Putamen (tissue), 1 donor: ENCODE measurements around the gene SKP1.

Source experiments
- DNase-seq: peaks from one replicate; pipeline ENCODE4 v3.0.0-alpha.2; 2016; ENCODE audit warnings: low spot score

Gene SKP1

DNA sequence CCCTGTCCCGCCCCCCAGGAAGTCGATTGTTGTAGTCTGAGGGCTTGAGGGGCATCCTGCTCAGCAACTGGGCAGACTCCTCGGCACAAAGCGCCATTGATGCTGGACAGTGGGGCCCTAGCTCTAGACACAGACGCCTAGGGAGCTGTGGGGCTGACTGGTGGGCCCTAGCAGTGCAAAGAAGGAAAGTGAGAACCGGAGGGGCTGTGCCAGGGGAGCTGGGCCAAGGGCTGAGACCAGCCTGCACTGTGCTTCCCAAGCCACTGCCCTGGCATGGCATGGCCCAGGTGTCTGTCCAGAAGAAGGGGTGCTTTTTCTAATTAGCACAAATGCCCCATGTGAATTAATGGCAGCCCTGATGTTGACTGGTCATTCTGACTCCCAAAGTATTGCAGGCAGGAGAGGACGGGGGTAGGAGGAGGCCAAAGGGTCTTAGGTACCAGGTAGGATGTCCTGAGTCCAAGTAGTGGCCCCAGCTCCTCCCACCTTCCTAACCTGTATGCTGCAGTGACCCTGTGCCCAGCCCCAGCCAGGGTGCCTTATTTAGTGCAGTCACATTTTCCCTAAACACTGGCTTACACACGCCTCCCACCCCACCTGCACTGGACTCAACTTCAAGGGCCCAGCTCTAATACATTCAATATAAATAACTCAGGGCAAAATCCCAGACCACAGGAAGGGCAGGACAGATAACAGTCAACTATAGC is 46.4 kb downstream of the SKP1 start:
- no peak for DNase-seq

DNA sequence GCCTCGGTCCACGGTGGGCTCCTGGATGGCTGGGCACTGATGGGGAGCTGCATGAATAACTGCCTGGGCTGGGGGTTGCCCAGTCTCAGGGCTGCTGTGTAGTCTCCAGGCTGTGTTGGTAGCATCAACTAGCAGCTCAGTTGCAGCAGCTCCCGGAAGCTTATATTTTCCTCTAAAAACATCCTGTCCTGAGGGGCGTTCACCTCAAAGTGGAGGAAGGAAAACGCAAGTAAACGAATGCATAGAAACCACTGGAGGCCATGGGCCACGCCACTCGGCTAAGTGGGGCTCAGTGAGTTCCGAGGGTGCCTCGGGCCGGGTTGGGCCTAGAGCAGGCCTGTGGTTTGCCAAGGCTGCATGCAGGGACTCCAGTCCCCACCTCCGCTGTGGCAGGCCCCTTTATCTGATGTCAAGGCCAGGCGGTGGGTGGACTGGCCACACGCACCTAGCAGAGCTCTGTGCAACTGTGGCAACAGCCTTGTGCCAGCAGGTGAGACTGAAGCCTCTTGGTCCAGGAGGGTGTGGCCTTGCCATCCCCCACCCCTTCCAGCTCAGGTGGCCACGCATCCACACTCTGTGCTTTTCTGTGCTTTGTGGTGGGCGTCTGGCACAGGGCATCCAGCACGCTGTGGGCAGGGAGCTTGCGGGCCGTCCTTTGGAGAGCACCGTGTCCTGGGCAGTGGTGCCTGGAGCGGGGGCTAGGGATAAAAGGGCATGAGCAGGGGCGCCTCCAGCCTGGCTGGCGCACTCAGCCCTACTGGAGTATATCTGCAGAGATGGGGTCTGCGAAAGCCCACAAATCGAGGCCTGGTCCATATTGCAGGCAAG is 47.1 kb downstream of the SKP1 start:
- no peak for DNase-seq

DNA sequence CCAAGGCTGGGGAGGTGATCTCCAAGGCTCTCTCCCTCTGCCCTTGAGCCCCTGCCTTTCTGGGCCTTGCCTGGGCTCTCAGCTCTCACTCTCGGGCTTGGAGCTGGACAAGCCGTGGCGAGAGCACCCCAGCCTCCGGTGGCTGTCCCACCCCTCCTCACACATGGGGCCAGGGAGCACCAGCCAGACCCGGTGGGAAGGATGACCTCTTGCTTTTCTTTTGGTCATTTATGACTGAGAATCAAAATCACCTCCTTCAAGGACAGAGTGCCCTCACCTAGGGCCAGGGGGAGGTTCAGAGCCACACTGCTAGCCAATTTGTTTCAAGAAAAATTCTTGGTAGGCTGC is 48.1 kb downstream of the SKP1 start:
- DNase-seq = no peak

DNA sequence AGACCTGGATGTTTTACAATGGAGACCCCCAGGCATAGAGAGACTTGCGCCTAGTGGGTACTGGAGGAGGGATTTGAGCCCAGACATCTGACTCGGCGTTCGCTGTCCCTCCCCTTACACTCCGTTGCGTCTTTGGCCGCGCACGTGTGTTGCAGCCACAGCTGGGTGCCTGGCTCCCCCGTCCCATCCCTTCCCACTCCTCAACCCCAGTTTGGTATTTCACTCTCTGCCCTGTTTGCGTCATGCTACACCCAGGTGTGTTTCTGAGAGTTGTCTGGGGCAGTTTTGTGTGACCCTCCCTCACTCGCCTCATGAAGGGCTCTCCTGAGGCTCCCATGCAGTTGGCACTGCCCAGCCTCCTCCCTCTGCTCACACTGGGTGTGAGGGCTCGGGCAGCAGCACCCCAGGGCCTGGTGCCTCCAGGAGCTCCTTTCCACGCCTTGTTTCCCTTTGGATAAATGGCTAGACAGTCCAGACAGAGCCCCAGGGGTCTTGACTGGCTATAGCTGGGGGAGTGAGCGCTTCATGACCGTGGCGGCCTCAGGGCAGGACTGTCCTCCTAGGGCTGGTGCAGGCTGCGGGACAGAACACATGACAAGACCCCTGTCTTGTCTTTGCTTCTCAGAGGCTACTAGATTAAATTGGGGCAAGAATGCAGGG is 48.6 kb downstream of the SKP1 start:
- no peak for DNase-seq

DNA sequence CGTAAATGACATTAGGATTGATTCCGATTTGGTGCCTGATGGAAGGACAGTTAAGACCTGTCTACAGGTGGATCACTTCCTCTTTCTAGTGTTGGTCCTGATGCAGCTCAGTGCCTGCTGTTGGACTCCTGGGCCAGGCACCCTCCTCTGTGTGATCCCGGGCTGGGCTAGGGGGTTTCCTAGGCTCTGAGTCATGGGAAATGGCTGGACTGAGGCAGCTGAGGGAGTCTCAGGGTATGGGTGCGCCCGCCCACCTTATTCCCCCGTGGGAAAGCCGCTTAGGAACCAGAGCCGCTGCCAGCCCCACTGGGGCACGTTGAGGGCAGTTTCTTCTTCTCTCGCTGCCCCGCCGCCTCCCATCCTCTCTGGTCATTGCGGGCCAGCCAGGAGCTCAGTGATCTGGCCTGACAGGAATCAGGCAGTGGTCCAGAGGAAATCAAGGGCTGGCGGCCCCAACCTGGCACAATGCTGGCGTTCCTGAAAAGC is 49.3 kb downstream of the SKP1 start:
- no peak for DNase-seq

DNA sequence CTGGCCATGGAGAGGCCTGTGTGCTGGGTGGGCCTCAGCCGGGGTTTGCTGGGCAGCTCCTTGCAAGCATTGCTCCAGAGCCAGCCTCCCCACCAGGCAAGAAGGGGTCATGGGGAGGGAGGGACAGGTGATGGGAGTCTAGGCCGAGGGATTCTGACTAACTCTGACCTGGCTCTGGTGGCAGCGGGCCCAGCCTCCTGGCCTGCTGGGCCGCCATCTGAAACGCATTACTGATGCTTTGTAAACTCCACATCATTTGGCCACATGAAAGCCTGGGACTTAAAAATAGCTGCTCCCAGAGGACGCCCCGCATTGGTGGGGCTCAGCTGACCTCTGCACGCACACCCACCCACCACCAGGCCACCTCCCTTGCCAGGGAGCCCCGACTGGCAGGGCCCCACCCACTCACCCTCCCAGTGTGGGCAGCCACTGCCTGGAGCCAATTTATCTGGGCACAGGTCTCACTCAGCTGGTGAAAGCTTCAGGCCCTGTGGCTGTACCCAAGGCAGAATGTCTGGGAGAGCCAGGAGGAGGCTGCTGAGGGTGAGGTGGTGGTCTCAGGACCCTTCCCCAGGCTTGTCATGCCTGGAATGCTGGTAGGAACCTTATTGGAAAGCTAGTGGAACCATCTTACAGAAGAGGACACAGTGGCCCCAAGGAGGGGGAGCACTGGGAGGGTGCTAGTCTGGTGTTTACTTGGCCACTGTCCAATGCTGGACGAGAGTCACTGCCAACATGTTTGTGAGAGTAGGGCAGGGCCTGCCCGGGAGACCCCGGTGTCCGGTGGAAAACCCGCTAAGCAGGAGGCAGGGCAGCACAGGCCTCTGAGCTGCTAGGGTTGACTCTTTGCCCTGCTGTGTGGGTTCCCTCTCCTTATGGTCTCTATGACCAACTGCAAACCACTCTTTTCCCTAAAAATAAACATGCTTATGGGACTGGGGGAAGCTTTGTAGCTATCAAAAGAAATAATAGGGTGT is 51.4 kb downstream of the SKP1 start:
- peak; percentile 36 for DNase-seq

DNA sequence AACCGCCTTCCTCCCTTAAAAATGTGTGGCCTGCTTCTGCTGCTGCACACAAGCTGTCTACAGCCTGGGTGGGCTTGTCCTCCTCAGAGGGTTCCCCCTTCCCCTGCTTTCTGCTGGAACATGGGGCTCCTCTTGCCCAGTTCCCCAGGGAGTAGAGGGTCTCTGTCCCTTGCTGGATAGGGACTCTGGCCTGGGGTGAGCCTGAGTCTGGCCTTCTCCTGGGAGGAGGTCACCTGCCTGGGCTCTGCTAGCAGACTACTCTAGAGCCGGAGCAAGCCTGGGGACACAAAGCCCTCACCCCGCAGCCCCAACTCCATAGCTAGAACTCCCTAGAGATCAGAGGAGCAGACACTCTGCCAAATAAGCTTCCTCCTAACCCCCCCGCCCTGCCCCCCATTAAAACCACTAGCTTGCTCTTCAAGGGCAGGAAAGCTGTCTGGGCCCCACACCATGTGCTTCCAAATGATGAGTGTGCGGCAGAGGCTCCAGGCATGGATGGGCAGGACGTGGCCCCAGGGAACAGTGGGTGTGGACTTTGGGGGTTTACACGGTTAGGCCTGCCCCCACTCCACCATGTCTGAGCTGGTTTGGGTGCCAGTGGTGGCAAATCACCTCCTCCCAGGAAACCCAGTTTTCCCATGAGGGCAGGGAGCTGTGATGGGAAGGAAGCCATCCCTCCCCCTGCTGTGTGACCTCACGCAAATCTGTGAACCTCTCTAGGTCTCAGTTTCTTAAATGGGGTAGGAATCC is 52.3 kb downstream of the SKP1 start:
- no peak for DNase-seq

DNA sequence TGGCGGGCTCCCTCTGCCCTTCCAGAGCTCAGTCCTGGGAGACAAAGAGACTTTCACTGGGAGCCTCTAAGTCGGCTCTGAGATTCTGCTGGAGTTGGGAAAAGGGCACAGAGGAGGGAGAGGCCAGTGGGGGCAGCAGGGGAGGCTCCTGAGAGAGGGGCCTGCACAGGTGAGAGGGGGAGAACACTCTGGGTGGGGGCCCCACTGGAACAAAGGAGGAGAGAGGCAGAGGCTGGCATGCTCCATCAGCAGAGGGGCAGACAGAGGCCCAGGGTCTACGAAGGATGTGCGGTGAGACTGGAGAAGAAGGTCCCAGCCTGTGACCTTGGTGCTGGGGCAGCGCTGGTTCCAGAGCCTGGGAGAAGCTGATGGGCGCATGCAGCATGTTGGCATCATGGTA is 53.4 kb downstream of the SKP1 start:
- DNase-seq = no peak

DNA sequence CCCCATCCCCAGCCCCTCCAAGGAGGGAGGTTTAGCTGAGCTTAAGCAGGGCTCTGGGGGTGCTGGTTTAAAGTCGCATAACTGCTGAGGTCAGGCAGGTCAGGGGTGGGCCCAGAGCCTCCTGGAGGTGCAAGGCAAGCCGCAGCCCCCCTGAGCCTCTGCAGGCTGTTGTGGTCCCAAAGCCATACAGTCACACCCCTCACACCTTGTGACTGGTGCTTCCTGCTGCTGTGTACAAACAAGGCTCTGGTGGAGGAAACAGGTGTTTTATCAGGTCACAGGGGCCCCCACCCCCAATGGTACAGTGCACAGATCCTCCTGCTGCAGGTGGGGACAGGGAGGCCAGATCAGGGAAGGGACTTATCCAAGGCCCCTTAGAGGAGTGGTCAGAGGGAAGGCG is 54.2 kb downstream of the SKP1 start:
- no peak for DNase-seq

DNA sequence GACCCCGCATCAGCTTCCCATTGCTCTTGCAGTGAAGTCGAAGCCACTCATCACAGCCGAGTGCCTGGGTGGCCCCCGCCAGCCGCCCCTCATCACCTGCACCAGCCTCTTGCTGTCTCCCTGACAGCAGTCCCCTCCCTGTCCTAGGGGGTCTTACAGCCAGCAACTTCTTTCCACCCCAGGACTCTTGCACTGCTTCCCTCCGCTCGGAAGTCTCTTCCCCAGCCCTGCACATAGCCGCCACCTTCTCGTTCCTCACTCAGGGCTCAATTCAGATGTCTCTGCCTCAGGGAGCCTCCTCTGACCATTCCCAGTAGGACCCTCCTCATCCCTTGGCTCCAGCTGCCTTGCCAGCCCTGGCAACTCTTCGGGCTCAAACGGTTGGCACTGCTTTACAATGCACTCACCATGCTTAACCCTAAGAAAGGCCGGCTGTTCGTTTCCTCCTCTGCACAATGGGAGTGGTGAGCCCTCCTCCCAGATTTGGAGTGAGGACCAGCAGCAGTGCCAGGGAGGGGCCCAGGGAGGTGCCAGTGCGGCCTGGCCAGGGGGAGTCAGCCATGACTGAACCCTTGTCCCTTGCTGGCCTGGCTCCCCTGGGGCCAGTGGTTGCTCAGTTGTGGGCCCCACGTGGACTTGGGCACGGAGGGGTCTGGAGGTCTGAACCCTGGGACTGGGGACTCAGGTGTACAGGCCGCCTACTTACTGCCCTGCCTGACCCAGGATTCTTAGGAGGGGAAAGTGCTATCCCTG is 56.2 kb downstream of the SKP1 start:
- no peak for DNase-seq

DNA sequence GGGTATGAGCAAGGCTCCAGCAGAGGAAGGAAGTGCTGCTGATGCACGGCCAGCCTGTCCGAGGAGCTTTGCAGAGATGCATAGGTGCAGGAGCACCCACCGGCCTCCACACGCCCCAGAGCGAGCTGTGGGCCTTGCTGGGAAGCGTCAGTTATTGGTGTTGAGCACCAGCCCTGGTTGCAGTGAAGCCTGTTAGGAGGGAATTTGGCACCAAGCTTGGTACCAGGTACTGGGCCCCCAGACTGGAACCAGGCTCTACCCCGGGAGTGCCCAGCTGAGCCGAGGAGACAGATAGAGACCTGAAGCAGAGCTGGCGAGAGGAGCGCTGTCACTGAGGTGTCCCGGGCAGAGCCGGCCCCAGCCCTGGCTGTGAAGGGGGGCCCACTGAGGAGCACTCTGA is 57.0 kb downstream of the SKP1 start:
- no peak for DNase-seq

DNA sequence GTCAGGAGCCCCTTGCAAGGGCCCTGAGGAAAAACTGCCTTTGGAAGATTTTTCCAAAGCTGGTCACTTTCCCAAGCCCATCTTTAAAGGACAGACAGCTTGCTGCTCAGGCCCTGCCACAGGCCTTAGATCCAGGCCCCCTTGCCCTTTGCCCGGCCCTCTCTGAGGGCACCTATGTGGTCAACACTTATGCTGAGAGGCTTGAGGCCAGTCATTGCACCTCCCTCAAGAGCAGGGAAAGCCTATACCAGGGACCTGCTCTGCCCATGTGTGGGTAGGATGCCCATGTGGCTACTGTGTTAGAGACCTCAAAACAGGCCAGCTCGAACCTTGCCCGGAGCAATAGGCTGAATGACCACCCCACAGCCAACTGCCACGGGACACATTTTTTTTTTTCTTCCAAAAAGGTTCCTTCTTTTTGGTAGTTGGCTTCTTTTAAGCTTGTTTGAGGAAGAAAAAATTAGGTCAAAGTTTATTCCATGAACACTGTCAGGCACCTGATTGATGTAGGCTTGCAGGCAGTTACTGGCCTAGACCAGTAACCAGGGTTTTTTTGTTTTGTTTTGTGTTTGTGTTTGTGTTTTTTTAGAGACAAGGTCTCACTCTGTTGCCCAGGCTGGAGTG is 58.4 kb downstream of the SKP1 start:
- DNase-seq = no peak

DNA sequence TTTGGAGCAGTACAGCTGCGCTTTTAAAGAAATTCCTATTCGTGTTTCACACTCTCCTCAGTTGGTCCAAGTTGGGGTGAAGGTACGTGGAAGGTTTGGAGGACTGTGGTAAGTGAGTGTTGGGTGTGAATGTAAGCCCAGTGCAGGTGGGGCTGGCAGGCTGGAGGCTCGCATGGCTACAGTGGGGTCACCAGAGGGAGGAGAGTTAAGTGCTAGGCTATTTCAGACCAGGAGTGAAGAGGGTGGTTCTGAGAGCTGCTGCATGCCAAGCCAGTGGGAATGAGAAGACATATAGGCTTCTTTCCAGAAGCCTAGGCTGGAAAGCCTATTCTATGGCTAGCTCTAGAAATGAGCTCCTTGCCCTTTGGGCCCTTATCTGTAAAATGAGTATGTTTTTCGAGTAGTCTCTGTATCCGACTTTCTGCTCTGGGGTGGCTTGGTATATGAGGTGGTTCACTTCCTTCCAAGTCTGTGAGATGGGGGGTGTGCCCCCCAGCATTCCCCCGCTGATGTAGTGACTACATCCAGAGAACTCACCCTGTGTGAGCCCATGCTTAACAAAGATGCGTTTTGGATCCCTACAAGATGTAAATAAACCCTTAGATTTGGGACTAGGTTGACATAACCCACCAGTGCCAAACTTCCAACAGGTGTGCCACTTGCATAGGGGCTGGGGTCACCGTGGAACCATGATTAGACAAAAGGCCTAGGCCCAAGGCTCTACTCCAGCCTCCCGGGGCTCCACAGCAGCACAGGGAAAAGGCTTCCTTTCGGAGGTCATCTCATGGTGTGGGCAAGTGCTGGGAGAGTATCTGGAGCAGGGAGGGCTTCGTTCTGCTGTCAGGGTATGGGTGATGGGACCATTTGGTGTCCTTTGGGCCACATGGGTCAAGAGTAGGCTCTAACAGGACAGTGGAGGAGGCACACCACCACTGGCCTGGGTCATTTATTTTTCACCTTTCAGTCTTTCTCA is 59.7 kb downstream of the SKP1 start:
- DNase-seq = no peak

DNA sequence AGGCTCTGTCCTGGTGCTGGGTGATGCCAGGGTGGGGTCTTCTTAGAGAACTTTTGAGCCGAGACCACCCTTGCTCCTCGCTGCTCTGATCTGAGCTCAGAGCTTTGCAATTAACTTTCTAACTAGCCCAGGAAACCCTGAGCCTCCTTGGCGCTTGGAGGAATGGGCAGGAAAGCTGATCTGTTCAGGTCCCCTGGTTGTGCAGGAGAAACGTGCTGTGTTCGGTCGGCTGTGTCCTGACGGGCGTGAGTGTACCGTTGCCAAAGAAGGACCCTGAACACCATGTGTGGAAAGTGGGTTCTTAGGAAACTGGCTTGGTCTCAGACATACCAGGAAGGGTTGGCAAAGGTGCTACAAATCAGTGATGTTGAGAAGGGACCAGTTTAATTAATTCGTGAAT is 60.5 kb downstream of the SKP1 start:
- no peak for DNase-seq

DNA sequence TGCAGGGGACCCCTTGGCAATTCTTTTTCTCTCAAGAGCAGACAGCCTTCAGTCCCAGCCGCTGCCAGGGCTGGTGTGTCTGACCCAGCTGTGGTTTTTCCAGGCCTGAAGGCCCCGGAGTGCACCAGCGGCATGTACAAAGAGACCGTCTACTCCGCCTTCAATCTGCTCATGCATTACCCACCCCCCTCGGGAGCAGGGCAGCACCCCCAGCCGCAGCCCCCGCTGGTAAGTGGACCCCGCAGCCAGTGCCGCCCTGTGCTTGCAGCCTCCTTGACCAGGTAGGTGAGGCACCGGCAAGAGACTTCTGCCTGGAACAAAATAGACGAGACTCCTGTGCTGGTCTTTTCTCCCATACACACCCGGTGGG is 61.0 kb downstream of the SKP1 start:
- no peak for DNase-seq

DNA sequence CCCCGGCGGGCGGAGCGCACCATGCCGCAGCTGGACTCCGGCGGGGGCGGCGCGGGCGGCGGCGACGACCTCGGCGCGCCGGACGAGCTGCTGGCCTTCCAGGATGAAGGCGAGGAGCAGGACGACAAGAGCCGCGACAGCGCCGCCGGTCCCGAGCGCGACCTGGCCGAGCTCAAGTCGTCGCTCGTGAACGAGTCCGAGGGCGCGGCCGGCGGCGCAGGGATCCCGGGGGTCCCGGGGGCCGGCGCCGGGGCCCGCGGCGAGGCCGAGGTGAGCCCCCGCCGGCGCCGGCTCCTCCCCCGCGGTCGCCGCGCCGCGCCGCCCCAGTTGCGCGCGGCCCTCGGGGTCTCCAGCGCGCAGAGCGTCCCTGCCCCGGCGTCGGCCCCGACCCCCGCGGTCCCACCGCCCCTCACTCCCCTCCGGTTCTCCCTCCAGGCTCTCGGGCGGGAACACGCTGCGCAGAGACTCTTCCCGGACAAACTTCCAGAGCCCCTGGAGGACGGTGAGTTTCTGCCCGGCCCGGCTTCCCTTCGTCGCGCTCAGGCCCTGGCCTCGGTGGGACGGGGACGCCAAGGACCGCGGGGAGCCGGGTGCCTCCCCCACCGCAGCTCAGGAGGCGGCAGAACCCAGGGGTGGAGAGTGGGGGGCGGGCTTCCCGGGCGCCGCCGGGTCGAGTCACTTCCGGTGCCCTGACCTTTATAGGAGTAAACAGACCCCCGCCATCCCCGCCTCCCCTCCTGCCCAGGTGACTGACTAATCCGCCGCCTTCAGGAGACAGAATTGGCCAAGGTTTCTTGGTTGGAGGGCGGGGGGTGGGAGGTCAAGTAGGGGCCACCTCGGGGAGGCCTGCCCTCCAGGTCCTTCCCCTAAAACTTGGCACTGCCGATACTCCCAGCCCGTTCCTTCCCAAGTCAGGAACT is 61.6 kb downstream of the SKP1 start:
- no peak for DNase-seq
